H9 (cell line): ENCODE data around the gene TEAD1. TPM values are rescaled to one million over a fixed set of nuclear protein-coding genes. Genes with fewer than 3 reads are reported as not detected.

Source experiments
- DNase-seq: peaks from one replicate; pipeline ENCODE4 v3.0.0-alpha.2; 2017
- H2AFZ ChIP-seq: one replicate; pipeline ENCODE4 v1.6.1; 2013; ENCODE audit warnings: mild to moderate bottlenecking, low read length, control low read depth, moderate library complexity
- H2AK5ac ChIP-seq: 2 replicates; pipeline ENCODE4 v1.6.1; 2013; ENCODE audit warnings: low read length, control low read depth, mixed read lengths; ENCODE audit not compliant: insufficient read length
- H2BK120ac ChIP-seq: one replicate; pipeline ENCODE4 v1.6.1; 2013; ENCODE audit warnings: low read depth, mild to moderate bottlenecking, low read length, control low read depth, inconsistent platforms; ENCODE audit not compliant: poor library complexity, severe bottlenecking
- H2BK12ac ChIP-seq: 2 replicates; pipeline ENCODE4 v1.6.1; 2013; ENCODE audit warnings: low read length, control low read depth, mixed read lengths, low read depth; ENCODE audit not compliant: insufficient read length
- H2BK15ac ChIP-seq: 2 replicates; pipeline ENCODE4 v1.6.1; 2013; ENCODE audit warnings: low read depth, low read length, control low read depth
- H2BK20ac ChIP-seq: one replicate; pipeline ENCODE4 v1.6.1; 2013; ENCODE audit warnings: low read depth, mild to moderate bottlenecking, low read length, control low read depth, inconsistent platforms; ENCODE audit not compliant: poor library complexity, severe bottlenecking
- H2BK5ac ChIP-seq: 2 replicates; pipeline ENCODE4 v1.6.1; 2013; ENCODE audit warnings: low read length, control low read depth, mixed read lengths; ENCODE audit not compliant: insufficient read length
- H3K14ac ChIP-seq: 2 replicates; pipeline ENCODE4 v1.6.1; 2013; ENCODE audit warnings: low read length, control low read depth; ENCODE audit not compliant: insufficient read depth
- H3K18ac ChIP-seq: 2 replicates; pipeline ENCODE4 v1.6.1; 2013; ENCODE audit warnings: low read depth, mild to moderate bottlenecking, mixed read lengths, low read length, control low read depth; ENCODE audit not compliant: insufficient read length
- H3K23ac ChIP-seq: 2 replicates; pipeline ENCODE4 v1.6.1; 2013; ENCODE audit warnings: low read length, control low read depth, mixed read lengths, low read depth; ENCODE audit not compliant: insufficient read length
- H3K23me2 ChIP-seq: 2 replicates; pipeline ENCODE4 v1.6.1; 2013; ENCODE audit warnings: low read depth, mild to moderate bottlenecking, mixed read lengths, low read length, control low read depth; ENCODE audit not compliant: insufficient read length, poor library complexity, severe bottlenecking
- H3K27ac ChIP-seq: 2 replicates; pipeline ENCODE4 v1.5.1; 2013; ENCODE audit warnings: low read length, control low read depth, mixed read lengths, low read depth; ENCODE audit not compliant: insufficient read length
- H3K27me3 ChIP-seq: 2 replicates; pipeline ENCODE4 v1.6.1; 2013; ENCODE audit warnings: low read length, control low read depth, inconsistent platforms; ENCODE audit not compliant: insufficient read depth
- H3K4ac ChIP-seq: 2 replicates; pipeline ENCODE4 v1.6.1; 2013; ENCODE audit warnings: low read depth, mild to moderate bottlenecking, control low read depth, inconsistent platforms, low read length, moderate library complexity
- H3K4me1 ChIP-seq: 2 replicates; pipeline ENCODE4 v1.6.1; 2013; ENCODE audit warnings: low read length, control low read depth, inconsistent platforms; ENCODE audit not compliant: insufficient read depth
- H3K4me2 ChIP-seq: 2 replicates; pipeline ENCODE4 v1.6.1; 2013; ENCODE audit warnings: low read length, control low read depth, mixed read lengths; ENCODE audit not compliant: insufficient read length, insufficient read depth
- H3K56ac ChIP-seq: 2 replicates; pipeline ENCODE4 v1.6.1; 2013; ENCODE audit warnings: low read depth, mild to moderate bottlenecking, mixed read lengths, low read length, control low read depth; ENCODE audit not compliant: insufficient read length
- H3K79me1 ChIP-seq: 2 replicates; pipeline ENCODE4 v1.6.1; 2013; ENCODE audit warnings: low read depth, mild to moderate bottlenecking, moderate library complexity, low read length, control low read depth, inconsistent platforms; ENCODE audit not compliant: insufficient read depth, poor library complexity, severe bottlenecking
- H3K79me2 ChIP-seq: 2 replicates; pipeline ENCODE4 v1.6.1; 2013; ENCODE audit warnings: low read length, control low read depth, inconsistent platforms; ENCODE audit not compliant: insufficient read depth
- H3K9ac ChIP-seq: 2 replicates; pipeline ENCODE4 v1.6.1; 2013; ENCODE audit warnings: low read length, control low read depth, mixed read lengths; ENCODE audit not compliant: insufficient read length; ENCODE audit errors: extremely low read depth
- H3K9me3 ChIP-seq: one replicate; pipeline ENCODE4 v1.6.1; 2013; ENCODE audit warnings: low read depth, low read length, inconsistent platforms; ENCODE audit not compliant: control insufficient read depth
- H3T11ph ChIP-seq: one replicate; pipeline ENCODE4 v1.6.1; 2013; ENCODE audit warnings: mild to moderate bottlenecking, low read length, control low read depth, inconsistent platforms
- H4K20me1 ChIP-seq: one replicate; pipeline ENCODE4 v1.6.1; 2013; ENCODE audit not compliant: control insufficient read depth, insufficient read length, insufficient read depth
- H4K5ac ChIP-seq: 2 replicates; pipeline ENCODE4 v1.6.1; 2013; ENCODE audit warnings: low read depth, mild to moderate bottlenecking, mixed read lengths, low read length, control low read depth; ENCODE audit not compliant: insufficient read length
- H4K8ac ChIP-seq: replicated peaks from 2 replicates; pipeline ENCODE4 v1.6.1; 2013; ENCODE audit warnings: low read length, control low read depth, mixed read lengths, low read depth; ENCODE audit not compliant: insufficient read length
- H4K91ac ChIP-seq: 2 replicates; pipeline ENCODE4 v1.6.1; 2013; ENCODE audit warnings: low read depth, mild to moderate bottlenecking, moderate library complexity, mixed read lengths, low read length, control low read depth; ENCODE audit not compliant: insufficient read length
- H3K27ac Mint-ChIP-seq, 3 experiments: 2 replicates in 2 of 3; 3 replicates in 1 of 3; pipeline ENCODE4 v1.8.0; 2020 to 2021; ENCODE audit warnings: mixed read lengths in 3 of 3, mild to moderate bottlenecking in 1 of 3, moderate library complexity in 1 of 3
- H3K27me3 Mint-ChIP-seq: 2 replicates; pipeline ENCODE4 v1.8.0; 2021; ENCODE audit warnings: low read depth, mild to moderate bottlenecking, moderate library complexity, mixed read lengths
- H3K36me3 Mint-ChIP-seq, 3 experiments: 2 replicates in 2 of 3; 3 replicates in 1 of 3; pipeline ENCODE4 v1.8.0; 2020 to 2021; ENCODE audit warnings: low read depth in 3 of 3, mixed read lengths in 3 of 3; ENCODE audit not compliant: insufficient read depth in 1 of 3
- H3K4me1 Mint-ChIP-seq, 2 experiments: 2 replicates each; pipeline ENCODE4 v1.8.0; 2020; ENCODE audit warnings: mixed read lengths in 2 of 2
- H3K4me3 Mint-ChIP-seq, 2 experiments: 2 replicates in 1 of 2; 3 replicates in 1 of 2; pipeline ENCODE4 v1.8.0; 2020 to 2021; ENCODE audit warnings: mild to moderate bottlenecking in 2 of 2, mixed read lengths in 2 of 2, moderate library complexity in 1 of 2
- H3K9me3 Mint-ChIP-seq, 2 experiments: 2 replicates in 1 of 2; 3 replicates in 1 of 2; pipeline ENCODE4 v1.8.0; 2020; ENCODE audit warnings: mild to moderate bottlenecking in 2 of 2, mixed read lengths in 2 of 2, moderate library complexity in 1 of 2
- WGBS: extraction: QIAGEN DNeasy Blood & Tissue Kit; methylation state at CpG from one replicate; pipeline ENCODE4 v1.1.7; 2013; ENCODE audit warnings: missing lambda C conversion rate, low lambda C conversion rate, mixed read lengths; ENCODE audit not compliant: insufficient read length; ENCODE audit errors: extremely low coverage; 5-methylcytosine and 5-hydroxymethylcytosine counted together
- total RNA-seq: library from RNA; stranded (reverse); gene quantifications from 2 replicates; pipeline ENCODE4 v1.2.1, GENCODE V29; 2021
- TF ChIP-seq, protein P1 (sequence below): fragments of 200-600 bp; sonication (generic); conservative IDR thresholded peaks from 3 replicates; pipeline ENCODE4 v1.8.0; 2021; ENCODE audit warnings: antibody characterized with exemption, mild to moderate bottlenecking

Gene TEAD1
- total RNA-seq, 1 experiment from 2014 or later = 75.1 TPM

DNA sequence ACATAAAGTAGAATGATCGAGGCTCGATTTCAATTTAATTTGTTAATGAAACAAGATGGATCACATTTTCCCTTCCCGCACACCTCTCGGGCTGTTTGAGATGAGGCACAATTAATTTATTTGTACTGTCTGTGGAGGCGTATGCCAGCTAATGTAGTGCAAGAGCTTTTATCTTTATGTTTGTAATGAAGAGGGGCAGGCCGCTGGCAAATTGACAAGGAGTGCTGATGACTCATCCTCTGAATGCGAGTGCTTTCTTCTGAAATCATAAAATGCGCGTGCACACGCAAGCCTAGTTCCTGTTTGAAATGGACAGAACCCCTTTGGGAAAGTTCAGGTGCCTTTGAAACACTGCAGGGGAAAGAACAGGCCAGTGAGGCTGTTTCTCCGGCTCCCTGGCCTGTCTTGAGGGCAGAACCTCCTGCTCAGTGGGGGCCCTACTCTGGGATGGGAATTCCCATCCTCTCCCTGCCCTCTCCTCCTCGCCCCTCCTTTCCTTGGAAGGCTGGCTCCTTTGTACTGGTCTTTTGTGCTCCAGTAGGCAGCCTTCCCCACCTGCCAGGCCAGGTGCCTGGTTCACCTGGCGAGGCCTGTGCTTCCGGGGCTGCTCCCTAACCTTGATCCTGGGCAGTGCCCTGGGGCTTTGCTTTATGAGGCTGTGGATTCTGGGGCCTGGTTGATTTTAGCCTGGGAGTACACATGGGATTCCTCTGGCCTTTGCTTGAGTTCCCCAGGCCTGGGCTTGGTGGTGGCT is 50.3 kb downstream of the TEAD1 start:
- H4K5ac ChIP-seq = no peak overlapping the region
- Mint-ChIP-seq H3K4me3 (peak overlapping the region; percentile 37 to 41; a peak in 4 of 5 replicates), H3K4me1 (peaks cover 79 to 80% of the 10 kb centered on the region in 2 experiments), H3K27me3 (no peaks in the 10 kb centered on the region; the same call in 1 of the 2 replicates), H3K9me3 (no peaks in the 10 kb centered on the region), H3K27ac (peak overlapping the region; percentile 74 to 96 (median 95)), H3K36me3 (peaks cover 0 to 8% (median 8%) of the 10 kb centered on the region in 3 experiments; a peak in 3 of 7 replicates)
- H2BK15ac ChIP-seq = no peak overlapping the region
- H3K9ac ChIP-seq = no peak overlapping the region
- H2BK12ac ChIP-seq = no peak overlapping the region
- DNase-seq = peak; percentile 95
- H3K4me1 ChIP-seq = peaks cover 26% of the 10 kb centered on the region
- no CpG with 5 or more reads among the region's 14 CpGs for WGBS
- H2BK120ac ChIP-seq = no peak overlapping the region
- H3K23ac ChIP-seq = no peak overlapping the region
- no peak overlapping the region for H3K4ac ChIP-seq
- no peak overlapping the region for H3K56ac ChIP-seq
- no peak overlapping the region for H4K8ac ChIP-seq
- no peaks in the 10 kb centered on the region for H3K9me3 ChIP-seq
- H3K27ac ChIP-seq = peak overlapping the region; percentile 76
- no peak overlapping the region for H3T11ph ChIP-seq
- H4K20me1 ChIP-seq = peaks cover 2% of the 10 kb centered on the region
- no peaks in the 10 kb centered on the region for H3K23me2 ChIP-seq
- peak overlapping the region; percentile 59; the same call in 1 of the 2 replicates for H3K14ac ChIP-seq
- H3K4me2 ChIP-seq = peak overlapping the region; percentile 60
- TF ChIP-seq, protein P1, sequence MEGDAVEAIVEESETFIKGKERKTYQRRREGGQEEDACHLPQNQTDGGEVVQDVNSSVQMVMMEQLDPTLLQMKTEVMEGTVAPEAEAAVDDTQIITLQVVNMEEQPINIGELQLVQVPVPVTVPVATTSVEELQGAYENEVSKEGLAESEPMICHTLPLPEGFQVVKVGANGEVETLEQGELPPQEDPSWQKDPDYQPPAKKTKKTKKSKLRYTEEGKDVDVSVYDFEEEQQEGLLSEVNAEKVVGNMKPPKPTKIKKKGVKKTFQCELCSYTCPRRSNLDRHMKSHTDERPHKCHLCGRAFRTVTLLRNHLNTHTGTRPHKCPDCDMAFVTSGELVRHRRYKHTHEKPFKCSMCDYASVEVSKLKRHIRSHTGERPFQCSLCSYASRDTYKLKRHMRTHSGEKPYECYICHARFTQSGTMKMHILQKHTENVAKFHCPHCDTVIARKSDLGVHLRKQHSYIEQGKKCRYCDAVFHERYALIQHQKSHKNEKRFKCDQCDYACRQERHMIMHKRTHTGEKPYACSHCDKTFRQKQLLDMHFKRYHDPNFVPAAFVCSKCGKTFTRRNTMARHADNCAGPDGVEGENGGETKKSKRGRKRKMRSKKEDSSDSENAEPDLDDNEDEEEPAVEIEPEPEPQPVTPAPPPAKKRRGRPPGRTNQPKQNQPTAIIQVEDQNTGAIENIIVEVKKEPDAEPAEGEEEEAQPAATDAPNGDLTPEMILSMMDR = no peak
- no peak overlapping the region for H2BK20ac ChIP-seq
- peak overlapping the region; percentile 16 for H4K91ac ChIP-seq
- no peaks in the 10 kb centered on the region for H3K27me3 ChIP-seq
- peaks cover 18% of the 10 kb centered on the region for H3K79me2 ChIP-seq
- H2AK5ac ChIP-seq = no peak overlapping the region
- peak overlapping the region; percentile 47 for H3K18ac ChIP-seq
- no peak overlapping the region for H2AFZ ChIP-seq
- no peaks in the 10 kb centered on the region for H3K79me1 ChIP-seq
- H2BK5ac ChIP-seq = no peak overlapping the region
